Measurements from ENCODE around the gene XRCC6.

DNA sequence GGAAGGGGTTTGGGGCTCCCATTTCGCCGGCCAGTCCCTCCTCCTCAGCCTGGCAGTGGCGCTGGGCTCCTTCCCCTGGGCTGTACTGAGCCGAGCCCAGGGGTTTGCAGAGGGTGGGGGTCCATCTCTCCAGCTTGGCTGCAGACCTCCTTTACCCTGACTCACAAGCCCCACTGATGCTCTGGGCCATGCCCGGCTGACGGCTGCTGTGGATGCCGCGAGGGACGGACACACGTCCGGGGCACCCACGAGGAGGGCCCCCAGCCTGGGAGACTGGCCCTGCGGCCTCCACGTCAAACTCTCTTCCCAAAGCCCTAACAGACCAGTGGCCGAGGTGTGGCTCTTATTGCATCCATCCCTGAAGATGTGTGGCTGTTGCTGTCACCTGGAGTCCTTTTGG is 45.6 kb upstream of the XRCC6 start:
- TF ChIP-seq, protein P1, sequence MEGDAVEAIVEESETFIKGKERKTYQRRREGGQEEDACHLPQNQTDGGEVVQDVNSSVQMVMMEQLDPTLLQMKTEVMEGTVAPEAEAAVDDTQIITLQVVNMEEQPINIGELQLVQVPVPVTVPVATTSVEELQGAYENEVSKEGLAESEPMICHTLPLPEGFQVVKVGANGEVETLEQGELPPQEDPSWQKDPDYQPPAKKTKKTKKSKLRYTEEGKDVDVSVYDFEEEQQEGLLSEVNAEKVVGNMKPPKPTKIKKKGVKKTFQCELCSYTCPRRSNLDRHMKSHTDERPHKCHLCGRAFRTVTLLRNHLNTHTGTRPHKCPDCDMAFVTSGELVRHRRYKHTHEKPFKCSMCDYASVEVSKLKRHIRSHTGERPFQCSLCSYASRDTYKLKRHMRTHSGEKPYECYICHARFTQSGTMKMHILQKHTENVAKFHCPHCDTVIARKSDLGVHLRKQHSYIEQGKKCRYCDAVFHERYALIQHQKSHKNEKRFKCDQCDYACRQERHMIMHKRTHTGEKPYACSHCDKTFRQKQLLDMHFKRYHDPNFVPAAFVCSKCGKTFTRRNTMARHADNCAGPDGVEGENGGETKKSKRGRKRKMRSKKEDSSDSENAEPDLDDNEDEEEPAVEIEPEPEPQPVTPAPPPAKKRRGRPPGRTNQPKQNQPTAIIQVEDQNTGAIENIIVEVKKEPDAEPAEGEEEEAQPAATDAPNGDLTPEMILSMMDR (conservative IDR thresholded peaks at IDR 0.05 in 1 of 2, IDR thresholded peaks at IDR 0.05 in 1 of 2; ENCODE audit: low read depth in 1 of 2, low read length in 2 of 2) = no peak
- TF ChIP-seq EZH2 (IDR thresholded peaks at IDR 0.05; ENCODE audit: low read length, missing control alignments) = no peak
